ENCODE results near the gene OSBPL10. TPM values are rescaled to one million over a fixed set of nuclear protein-coding genes. Genes with fewer than 3 reads are reported as not detected.

OSBPL10 gene
- total RNA-seq, 1 experiment from 2014 or later: 48.0 TPM

DNA sequence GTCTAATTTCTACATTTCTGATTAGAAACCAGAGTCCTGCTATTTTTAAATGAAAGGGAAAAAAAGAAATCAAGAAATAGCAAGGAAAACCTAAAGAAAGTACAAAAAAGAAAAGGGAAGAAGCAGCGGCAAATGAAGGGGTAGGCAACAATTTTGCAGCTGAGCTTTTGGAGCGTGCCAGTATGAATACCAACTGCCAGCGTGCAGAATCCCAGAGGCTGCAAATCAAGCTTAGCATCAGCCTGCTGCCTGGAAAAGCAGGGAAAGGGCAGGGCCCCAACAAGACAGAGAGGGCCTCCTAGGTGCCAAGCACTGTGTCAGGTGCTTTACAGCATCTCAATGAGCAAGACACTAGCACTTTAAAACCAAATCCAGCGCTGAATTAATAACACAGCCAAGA is 271.5 kb downstream of the OSBPL10 start:
- no peaks in the 10 kb centered on the region for H4K20me1 ChIP-seq (ENCODE audit: low read length)
- ChIA-PET POLR2A (ENCODE audit: unreplicated experiment) (no interaction called here), CTCF (no interaction called here)
- no peaks in the 10 kb centered on the region for H3K9me3 ChIP-seq (ENCODE audit: low read length)
- DNase-seq: no peak
- no peak overlapping the region for H3K4me3 ChIP-seq (ENCODE audit: low read length)
- no peak overlapping the region for H3K9ac ChIP-seq (ENCODE audit: low read length)
- no peak for ATAC-seq
- no TSS peak for BruUV-seq (replicated peaks)
- TF ChIP-seq EZH2phosphoT487 (IDR thresholded peaks at IDR 0.05; ENCODE audit: borderline replicate concordance, low read length) (no peak), EZH2 (IDR thresholded peaks at IDR 0.05; ENCODE audit: low read length, unreplicated experiment) (no peak)
- TF ChIP-seq, protein P1, sequence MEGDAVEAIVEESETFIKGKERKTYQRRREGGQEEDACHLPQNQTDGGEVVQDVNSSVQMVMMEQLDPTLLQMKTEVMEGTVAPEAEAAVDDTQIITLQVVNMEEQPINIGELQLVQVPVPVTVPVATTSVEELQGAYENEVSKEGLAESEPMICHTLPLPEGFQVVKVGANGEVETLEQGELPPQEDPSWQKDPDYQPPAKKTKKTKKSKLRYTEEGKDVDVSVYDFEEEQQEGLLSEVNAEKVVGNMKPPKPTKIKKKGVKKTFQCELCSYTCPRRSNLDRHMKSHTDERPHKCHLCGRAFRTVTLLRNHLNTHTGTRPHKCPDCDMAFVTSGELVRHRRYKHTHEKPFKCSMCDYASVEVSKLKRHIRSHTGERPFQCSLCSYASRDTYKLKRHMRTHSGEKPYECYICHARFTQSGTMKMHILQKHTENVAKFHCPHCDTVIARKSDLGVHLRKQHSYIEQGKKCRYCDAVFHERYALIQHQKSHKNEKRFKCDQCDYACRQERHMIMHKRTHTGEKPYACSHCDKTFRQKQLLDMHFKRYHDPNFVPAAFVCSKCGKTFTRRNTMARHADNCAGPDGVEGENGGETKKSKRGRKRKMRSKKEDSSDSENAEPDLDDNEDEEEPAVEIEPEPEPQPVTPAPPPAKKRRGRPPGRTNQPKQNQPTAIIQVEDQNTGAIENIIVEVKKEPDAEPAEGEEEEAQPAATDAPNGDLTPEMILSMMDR (conservative IDR thresholded peaks at IDR 0.05; ENCODE audit: low read depth, low read length): no peak
- H3F3A ChIP-seq (ENCODE audit: low read length, unreplicated experiment): no peaks in the 10 kb centered on the region
- H3K4me1 ChIP-seq (ENCODE audit: insufficient read depth, low read length): peaks cover 9% of the 10 kb centered on the region
- H3K27ac ChIP-seq (ENCODE audit: low read length): no peak overlapping the region
- no peaks in the 10 kb centered on the region for H3K27me3 ChIP-seq (ENCODE audit: low read length)
- no peaks in the 10 kb centered on the region for H3K36me3 ChIP-seq (ENCODE audit: low read depth, low read length)
- intact Hi-C loops (cut with micrococcal nuclease): no loop called here
- no peak overlapping the region for H2AFZ ChIP-seq (ENCODE audit: low read length)
- no peaks in the 10 kb centered on the region for H3K9me2 ChIP-seq (replicated peaks; ENCODE audit: low read length)
- no peak overlapping the region for H3K4me2 ChIP-seq (ENCODE audit: low read length)
- H3K79me2 ChIP-seq (ENCODE audit: low read length): no peaks in the 10 kb centered on the region

DNA sequence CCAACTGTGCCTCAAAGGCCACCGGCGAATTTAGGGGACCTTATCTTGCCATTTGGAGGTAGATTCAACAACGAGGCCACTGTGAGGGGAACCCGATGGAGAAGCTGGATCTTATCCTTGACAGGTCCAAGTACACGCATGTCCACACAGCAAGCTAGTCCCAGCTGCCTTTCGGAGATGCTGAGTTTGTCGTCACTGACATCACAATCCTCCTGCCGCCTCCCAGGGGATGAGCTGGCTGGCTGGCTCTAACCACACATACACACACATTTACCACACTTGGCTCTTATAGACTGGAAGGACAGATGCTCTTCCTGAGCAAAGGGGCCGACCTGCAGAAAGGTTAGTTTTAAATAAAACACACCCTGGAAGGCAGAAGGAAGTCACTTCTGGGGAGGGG is 272.1 kb downstream of the OSBPL10 start:
- intact Hi-C loops (cut with micrococcal nuclease): no loop called here
- H3K4me3 ChIP-seq (ENCODE audit: low read length): no peak overlapping the region
- H3K4me2 ChIP-seq (ENCODE audit: low read length): no peak overlapping the region
- DNase-seq: no peak
- no peaks in the 10 kb centered on the region for H3K9me3 ChIP-seq (ENCODE audit: low read length)
- no peak for ATAC-seq
- H3K27ac ChIP-seq (ENCODE audit: low read length): no peak overlapping the region
- H3K9me2 ChIP-seq (replicated peaks; ENCODE audit: low read length): no peaks in the 10 kb centered on the region
- H2AFZ ChIP-seq (ENCODE audit: low read length): no peak overlapping the region
- ChIA-PET CTCF (no interaction called here), POLR2A (ENCODE audit: unreplicated experiment) (no interaction called here)
- no peaks in the 10 kb centered on the region for H4K20me1 ChIP-seq (ENCODE audit: low read length)
- H3F3A ChIP-seq (ENCODE audit: low read length, unreplicated experiment): no peaks in the 10 kb centered on the region
- no peaks in the 10 kb centered on the region for H3K36me3 ChIP-seq (ENCODE audit: low read depth, low read length)
- no peak for TF ChIP-seq EZH2phosphoT487 (IDR thresholded peaks at IDR 0.05; ENCODE audit: borderline replicate concordance, low read length)
- no peak for TF ChIP-seq EZH2 (IDR thresholded peaks at IDR 0.05; ENCODE audit: low read length, unreplicated experiment)
- TF ChIP-seq, protein P1 (conservative IDR thresholded peaks at IDR 0.05; ENCODE audit: low read depth, low read length): no peak
- peaks cover 14% of the 10 kb centered on the region for H3K4me1 ChIP-seq (ENCODE audit: insufficient read depth, low read length)
- H3K9ac ChIP-seq (ENCODE audit: low read length): no peak overlapping the region
- no TSS peak for BruUV-seq (replicated peaks)
- H3K27me3 ChIP-seq (ENCODE audit: low read length): no peaks in the 10 kb centered on the region
- H3K79me2 ChIP-seq (ENCODE audit: low read length): no peaks in the 10 kb centered on the region

DNA sequence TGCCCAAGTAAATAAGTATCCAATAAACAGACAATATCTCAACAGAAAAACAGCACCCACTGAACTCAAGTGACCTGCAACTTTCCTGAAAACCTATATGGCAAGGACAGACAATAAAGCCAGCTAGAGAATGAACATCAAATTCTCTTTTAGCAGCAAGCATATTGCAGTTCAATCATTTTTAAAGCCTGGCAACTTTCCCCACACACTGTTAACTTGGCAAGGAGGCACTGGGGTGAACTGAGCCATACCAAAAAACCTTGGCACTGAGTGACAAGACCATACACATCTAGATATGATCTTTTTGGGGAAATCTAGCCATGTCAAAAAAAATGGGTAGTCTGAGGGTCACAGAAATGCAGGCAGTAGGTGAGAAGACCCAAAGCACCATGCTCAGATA is 273.8 kb downstream of the OSBPL10 start:
- H3K27ac ChIP-seq (ENCODE audit: low read length): no peak overlapping the region
- H3K9ac ChIP-seq (ENCODE audit: low read length): no peak overlapping the region
- H3K27me3 ChIP-seq (ENCODE audit: low read length): no peaks in the 10 kb centered on the region
- ChIA-PET CTCF (no interaction called here), POLR2A (ENCODE audit: unreplicated experiment) (no interaction called here)
- H2AFZ ChIP-seq (ENCODE audit: low read length): no peak overlapping the region
- TF ChIP-seq EZH2 (IDR thresholded peaks at IDR 0.05; ENCODE audit: low read length, unreplicated experiment): no peak
- no peak for TF ChIP-seq EZH2phosphoT487 (IDR thresholded peaks at IDR 0.05; ENCODE audit: borderline replicate concordance, low read length)
- TF ChIP-seq, protein P1 (conservative IDR thresholded peaks at IDR 0.05; ENCODE audit: low read depth, low read length): no peak
- BruUV-seq (replicated peaks): no TSS peak
- intact Hi-C loops (cut with micrococcal nuclease): no loop called here
- H3K9me3 ChIP-seq (ENCODE audit: low read length): no peaks in the 10 kb centered on the region
- ATAC-seq (no peak), DNase-seq (no peak)
- H3K36me3 ChIP-seq (ENCODE audit: low read depth, low read length): 0 out of 2 replicates have a peak, but pooled peaks cover under 1% of the 10 kb centered on the region
- H4K20me1 ChIP-seq (ENCODE audit: low read length): no peaks in the 10 kb centered on the region
- no peaks in the 10 kb centered on the region for H3K79me2 ChIP-seq (ENCODE audit: low read length)
- no peak overlapping the region for H3K4me2 ChIP-seq (ENCODE audit: low read length)
- peaks cover 15% of the 10 kb centered on the region for H3K4me1 ChIP-seq (ENCODE audit: insufficient read depth, low read length)
- no peaks in the 10 kb centered on the region for H3K9me2 ChIP-seq (replicated peaks; ENCODE audit: low read length)
- H3K4me3 ChIP-seq (ENCODE audit: low read length): no peak overlapping the region
- no peaks in the 10 kb centered on the region for H3F3A ChIP-seq (ENCODE audit: low read length, unreplicated experiment)

Data from PC-3 (cell line).